GM19025 (cell line): ENCODE measurements around the gene TRIM31.

ENCODE experiments used
- ATAC-seq: cut with Tn5 transposase; IDR thresholded peaks from one replicate; pipeline ENCODE4 v1.9.1; 2021; ENCODE audit warnings: mild to moderate bottlenecking, low read depth, moderate library complexity; ENCODE audit not compliant: unreplicated experiment

Gene TRIM31

GRCh38 chr6:30113003-30113759 is at the start of gene TRIM31:
TRIM31 (minus strand) TSS chr6:30113090; CDS start chr6:30112805, 285 bp downstream.
- peak; percentile 88 for ATAC-seq

GRCh38 chr6:30162265-30163089 is 49.6 kb upstream of the TRIM31 start:
- no peak for ATAC-seq

GRCh38 chr6:30160785-30161531 is 48.1 kb upstream of the TRIM31 start, which contains the start of gene TRIM10:
TRIM10 (minus strand) TSS chr6:30161211; CDS start chr6:30160858, 353 bp downstream.
- ATAC-seq = no peak

- ATAC-seq = no peak
These were observed 47.3 kb upstream of the TRIM31 start for GRCh38 chr6:30160008-30160784.

GRCh38 chr6:30158475-30159040 is 45.7 kb upstream of the TRIM31 start:
- ATAC-seq = no peak

GRCh38 chr6:30157999-30158398 is 45.1 kb upstream of the TRIM31 start:
- no peak for ATAC-seq

- no peak for ATAC-seq
These were observed 44.7 kb upstream of the TRIM31 start for GRCh38 chr6:30157581-30157980.

- no peak for ATAC-seq
These were observed 43.9 kb upstream of the TRIM31 start for GRCh38 chr6:30156774-30157173.

GRCh38 chr6:30156262-30156599 is 43.3 kb upstream of the TRIM31 start:
- no peak for ATAC-seq

GRCh38 chr6:30155520-30156261 is 42.8 kb upstream of the TRIM31 start:
- no peak for ATAC-seq

- no peak for ATAC-seq
These were observed 42.0 kb upstream of the TRIM31 start for GRCh38 chr6:30154709-30155519.

GRCh38 chr6:30154061-30154460 is 41.2 kb upstream of the TRIM31 start:
- ATAC-seq = no peak

GRCh38 chr6:30152910-30153610 is 40.2 kb upstream of the TRIM31 start:
- no peak for ATAC-seq

GRCh38 chr6:30152016-30152673 is 39.3 kb upstream of the TRIM31 start:
- ATAC-seq = no peak

- ATAC-seq = no peak
These were observed 38.7 kb upstream of the TRIM31 start for GRCh38 chr6:30151580-30151979.

- ATAC-seq = no peak
These were observed 37.9 kb upstream of the TRIM31 start for GRCh38 chr6:30150671-30151395.
